ENCODE results near the gene MMP15.

DNA sequence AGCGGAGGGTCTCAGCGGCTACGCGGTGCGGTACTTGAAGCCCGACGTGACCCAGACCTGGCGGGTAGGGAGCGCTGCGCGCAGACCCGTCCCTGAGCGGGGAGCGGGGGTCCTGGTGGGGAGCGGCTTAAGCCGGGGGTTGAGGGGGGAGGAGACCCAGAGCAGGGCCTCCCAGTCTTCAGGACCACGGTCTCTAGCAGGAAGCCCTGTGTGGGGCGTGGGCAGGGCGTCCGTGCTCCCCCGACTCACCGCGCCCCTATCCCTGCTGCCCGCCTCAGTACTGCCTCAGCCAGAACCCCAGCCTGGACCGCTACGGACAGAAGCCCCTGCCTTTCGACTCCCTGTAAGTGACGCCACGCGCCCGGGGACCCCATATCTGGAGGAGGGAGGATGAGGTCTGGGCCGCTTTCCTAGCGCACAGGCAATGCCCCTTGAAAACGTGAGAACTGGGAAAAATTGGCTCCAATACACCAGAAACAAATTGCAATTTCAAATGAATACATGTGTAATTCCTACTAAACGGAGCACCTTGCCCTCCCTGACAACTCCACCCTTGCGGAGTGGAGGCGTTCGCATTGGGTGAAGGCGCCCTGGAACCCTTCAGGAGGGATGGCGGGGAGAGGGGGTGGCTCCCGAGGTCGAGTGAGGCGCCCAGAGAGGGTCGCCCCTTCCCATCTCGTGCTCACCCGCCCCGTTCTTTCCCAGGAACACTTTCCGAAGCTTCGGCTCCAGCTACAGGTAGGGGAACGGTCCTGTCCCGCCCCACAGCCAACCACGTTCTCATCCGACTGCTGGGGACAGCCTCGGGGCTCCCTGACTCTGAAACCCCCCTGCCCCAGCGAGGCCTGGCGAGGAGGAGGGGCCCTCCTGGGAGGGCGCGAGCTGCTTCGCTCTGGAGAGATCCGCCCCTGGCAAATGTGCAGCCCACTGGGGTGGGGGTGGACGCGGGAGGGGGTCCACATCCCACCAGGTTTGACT lies 40.1 kb upstream of the MMP15 start:
- TF ChIP-seq, protein P1, sequence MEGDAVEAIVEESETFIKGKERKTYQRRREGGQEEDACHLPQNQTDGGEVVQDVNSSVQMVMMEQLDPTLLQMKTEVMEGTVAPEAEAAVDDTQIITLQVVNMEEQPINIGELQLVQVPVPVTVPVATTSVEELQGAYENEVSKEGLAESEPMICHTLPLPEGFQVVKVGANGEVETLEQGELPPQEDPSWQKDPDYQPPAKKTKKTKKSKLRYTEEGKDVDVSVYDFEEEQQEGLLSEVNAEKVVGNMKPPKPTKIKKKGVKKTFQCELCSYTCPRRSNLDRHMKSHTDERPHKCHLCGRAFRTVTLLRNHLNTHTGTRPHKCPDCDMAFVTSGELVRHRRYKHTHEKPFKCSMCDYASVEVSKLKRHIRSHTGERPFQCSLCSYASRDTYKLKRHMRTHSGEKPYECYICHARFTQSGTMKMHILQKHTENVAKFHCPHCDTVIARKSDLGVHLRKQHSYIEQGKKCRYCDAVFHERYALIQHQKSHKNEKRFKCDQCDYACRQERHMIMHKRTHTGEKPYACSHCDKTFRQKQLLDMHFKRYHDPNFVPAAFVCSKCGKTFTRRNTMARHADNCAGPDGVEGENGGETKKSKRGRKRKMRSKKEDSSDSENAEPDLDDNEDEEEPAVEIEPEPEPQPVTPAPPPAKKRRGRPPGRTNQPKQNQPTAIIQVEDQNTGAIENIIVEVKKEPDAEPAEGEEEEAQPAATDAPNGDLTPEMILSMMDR (IDR thresholded peaks at IDR 0.05) = no peak
- TF ChIP-seq POLR2A (IDR thresholded peaks at IDR 0.05) (no peak), POLR2AphosphoS5 (IDR thresholded peaks at IDR 0.05; ENCODE audit: insufficient read depth in 1 of 2, low read depth in 1 of 2) (peak in 1 of 2 donors; percentile 50)
